ENCODE data around the gene KRT86.
"Not testable (repeated sequence)": the region's sequence is repeated elsewhere in the genome, so short reads cannot be mapped to it uniquely, and the experiment has no call there.

The KRT86 gene

DNA sequence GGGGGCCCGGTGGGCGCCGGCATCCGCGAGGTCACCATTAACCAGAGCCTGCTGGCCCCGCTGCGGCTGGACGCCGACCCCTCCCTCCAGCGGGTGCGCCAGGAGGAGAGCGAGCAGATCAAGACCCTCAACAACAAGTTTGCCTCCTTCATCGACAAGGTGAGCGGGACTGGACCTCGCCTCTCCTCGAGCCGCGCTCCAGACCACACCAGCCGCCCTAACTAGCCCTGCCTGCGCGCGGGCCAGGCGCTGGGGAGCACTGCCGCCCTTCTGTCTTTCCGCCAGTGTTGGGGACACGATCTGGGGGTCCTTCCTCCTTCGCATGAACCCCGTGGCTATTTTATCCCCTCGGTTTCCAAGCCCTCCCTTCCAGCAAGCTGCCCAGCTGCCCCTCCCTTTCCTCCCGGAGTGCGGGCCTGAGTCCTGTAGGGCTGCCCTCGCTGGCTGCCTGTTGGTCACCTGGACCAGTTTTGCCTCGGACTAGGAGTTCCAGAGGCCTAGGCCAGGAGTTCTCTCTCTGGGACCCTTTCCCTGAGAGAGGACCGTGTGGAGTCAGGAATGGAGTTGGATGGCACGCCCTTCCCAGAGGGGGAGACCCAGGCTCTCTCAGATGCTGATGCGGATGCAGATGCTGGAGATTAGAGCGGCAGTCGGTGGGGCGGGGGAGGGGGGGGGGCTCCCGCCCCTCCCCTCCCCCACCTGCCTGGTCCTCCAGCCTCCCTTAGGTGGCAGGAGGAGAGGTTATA is 40.8 kb upstream of the KRT86 start:
- H3K36me3 Mint-ChIP-seq (ENCODE audit: insufficient read depth), result peaks cover 3% of the 10 kb centered on the region
- H3K27ac Mint-ChIP-seq (ENCODE audit: low read depth), result no peak overlapping the region
- DNase-seq (ENCODE audit: low spot score in 2 of 2) (no peak), ATAC-seq (replicated peaks; ENCODE audit: extremely low read depth, poor library complexity, severe bottlenecking) (no peak)
- peaks cover 70% of the 10 kb centered on the region for H3K27me3 Mint-ChIP-seq
- no peaks in the 10 kb centered on the region for H3K9me3 Mint-ChIP-seq
- H3K4me1 Mint-ChIP-seq, result no peaks in the 10 kb centered on the region
- H3K4me3 Mint-ChIP-seq, result no peak overlapping the region

DNA sequence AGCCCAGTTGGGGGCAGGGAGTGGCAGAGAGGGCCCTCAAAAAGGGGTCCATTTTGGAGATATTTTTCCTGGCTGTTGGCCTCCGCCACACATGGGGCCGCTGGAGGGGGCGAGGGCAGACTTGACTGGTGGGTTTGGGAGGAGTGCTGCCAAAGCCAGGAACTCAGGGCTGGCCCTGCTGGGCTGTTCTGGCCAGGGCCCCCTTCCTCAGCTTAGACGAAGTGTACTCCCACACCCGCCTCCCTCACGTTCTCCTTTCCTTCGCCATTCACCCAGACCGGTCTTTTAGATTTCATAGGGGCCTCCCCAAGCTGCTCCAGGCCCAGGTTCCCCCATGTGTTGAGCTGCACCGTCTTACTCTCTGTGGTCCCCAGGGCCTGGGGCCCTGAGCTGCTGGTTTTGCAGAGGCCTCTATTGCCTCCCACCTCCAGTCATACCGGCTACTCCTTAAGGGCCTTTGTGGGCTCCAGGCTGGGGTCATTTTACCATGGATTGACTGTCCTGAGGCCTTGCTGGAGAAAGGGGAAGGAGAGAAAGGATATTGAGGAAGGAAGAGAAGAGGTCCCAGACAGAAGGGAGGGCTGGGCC is 40.1 kb upstream of the KRT86 start:
- Mint-ChIP-seq H3K4me3 (no peak overlapping the region), H3K36me3 (ENCODE audit: insufficient read depth) (peaks cover 3% of the 10 kb centered on the region), H3K9me3 (no peaks in the 10 kb centered on the region), H3K27me3 (peaks cover 68% of the 10 kb centered on the region), H3K27ac (ENCODE audit: low read depth) (no peak overlapping the region), H3K4me1 (no peaks in the 10 kb centered on the region)
- ATAC-seq (replicated peaks; ENCODE audit: extremely low read depth, poor library complexity, severe bottlenecking) (no peak), DNase-seq (ENCODE audit: low spot score in 2 of 2) (no peak)

DNA sequence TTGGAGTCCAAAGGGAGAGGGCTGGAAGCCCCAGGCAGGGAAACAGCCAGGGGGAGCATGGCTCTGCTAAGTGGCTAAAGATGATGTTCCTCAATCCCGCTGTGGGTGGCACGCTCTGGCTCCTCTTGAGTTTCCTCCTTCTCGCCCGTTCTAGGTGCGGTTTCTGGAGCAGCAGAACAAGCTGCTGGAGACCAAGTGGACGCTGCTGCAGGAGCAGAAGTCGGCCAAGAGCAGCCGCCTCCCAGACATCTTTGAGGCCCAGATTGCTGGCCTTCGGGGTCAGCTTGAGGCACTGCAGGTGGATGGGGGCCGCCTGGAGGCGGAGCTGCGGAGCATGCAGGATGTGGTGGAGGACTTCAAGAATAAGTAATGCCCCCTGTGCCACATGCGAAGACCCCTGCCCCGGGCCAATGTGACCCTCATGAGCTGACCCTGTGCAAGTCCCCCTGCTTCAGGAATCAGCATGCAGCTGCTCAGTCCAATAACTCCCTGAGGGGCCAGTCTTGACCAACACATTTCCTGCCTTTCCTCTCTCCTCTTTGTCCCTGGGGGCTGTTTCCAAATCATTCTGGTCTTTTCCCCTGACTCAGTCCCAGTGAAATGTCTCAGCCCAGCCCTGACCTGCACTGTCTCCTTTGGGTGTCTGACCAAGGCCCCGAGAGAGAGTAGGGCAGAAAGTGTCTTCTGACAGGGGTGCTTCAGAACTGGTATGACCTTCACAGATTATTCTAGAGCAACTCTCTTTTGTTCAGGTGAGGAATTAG is 39.3 kb upstream of the KRT86 start:
- no peaks in the 10 kb centered on the region for H3K9me3 Mint-ChIP-seq
- H3K27ac Mint-ChIP-seq (ENCODE audit: low read depth), result no peak overlapping the region

DNA sequence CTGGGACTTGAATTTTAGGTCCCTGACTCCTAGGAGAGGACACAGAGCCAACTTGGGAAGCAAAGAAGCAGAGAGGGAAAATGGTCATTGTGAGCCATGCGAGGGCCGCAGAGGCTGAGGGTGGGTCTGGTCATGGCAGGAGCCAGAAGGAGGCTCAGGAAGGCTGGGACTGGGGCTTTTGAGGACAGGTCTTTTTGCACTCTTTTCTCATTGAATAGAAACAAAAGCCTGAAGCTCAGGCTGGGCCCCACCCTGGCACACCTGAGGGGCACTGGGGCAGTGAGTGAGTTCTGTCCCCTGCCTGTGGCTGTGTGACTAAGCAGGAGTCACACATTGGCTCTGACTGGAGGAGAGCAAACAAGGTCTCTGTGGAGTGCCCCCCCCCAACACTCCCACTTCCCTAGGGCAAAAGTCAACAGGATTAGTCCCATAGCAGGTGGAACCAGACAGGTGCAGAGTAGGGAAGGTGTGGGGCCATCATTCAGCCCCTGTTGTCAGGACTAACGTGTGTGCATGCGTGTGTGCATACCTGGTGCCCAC is 38.6 kb upstream of the KRT86 start:
- no peak overlapping the region for H3K4me3 Mint-ChIP-seq
- ATAC-seq (replicated peaks; ENCODE audit: extremely low read depth, poor library complexity, severe bottlenecking), result no peak
- DNase-seq (ENCODE audit: low spot score in 2 of 2), result no peak
- peaks cover 57% of the 10 kb centered on the region for H3K27me3 Mint-ChIP-seq
- no peaks in the 10 kb centered on the region for H3K4me1 Mint-ChIP-seq
- peaks cover 1% of the 10 kb centered on the region for H3K36me3 Mint-ChIP-seq (ENCODE audit: insufficient read depth)
- no peak overlapping the region for H3K27ac Mint-ChIP-seq (ENCODE audit: low read depth)
- H3K9me3 Mint-ChIP-seq, result no peaks in the 10 kb centered on the region

More for the DNA sequence above, 39.3 kb upstream of the KRT86 start:
- peaks cover 64% of the 10 kb centered on the region for H3K27me3 Mint-ChIP-seq
- no peaks in the 10 kb centered on the region for H3K4me1 Mint-ChIP-seq
- ATAC-seq (replicated peaks; ENCODE audit: extremely low read depth, poor library complexity, severe bottlenecking) (no peak), DNase-seq (ENCODE audit: low spot score in 2 of 2) (no peak)
- no peak overlapping the region for H3K4me3 Mint-ChIP-seq
- H3K36me3 Mint-ChIP-seq (ENCODE audit: insufficient read depth), result peaks cover 3% of the 10 kb centered on the region

DNA sequence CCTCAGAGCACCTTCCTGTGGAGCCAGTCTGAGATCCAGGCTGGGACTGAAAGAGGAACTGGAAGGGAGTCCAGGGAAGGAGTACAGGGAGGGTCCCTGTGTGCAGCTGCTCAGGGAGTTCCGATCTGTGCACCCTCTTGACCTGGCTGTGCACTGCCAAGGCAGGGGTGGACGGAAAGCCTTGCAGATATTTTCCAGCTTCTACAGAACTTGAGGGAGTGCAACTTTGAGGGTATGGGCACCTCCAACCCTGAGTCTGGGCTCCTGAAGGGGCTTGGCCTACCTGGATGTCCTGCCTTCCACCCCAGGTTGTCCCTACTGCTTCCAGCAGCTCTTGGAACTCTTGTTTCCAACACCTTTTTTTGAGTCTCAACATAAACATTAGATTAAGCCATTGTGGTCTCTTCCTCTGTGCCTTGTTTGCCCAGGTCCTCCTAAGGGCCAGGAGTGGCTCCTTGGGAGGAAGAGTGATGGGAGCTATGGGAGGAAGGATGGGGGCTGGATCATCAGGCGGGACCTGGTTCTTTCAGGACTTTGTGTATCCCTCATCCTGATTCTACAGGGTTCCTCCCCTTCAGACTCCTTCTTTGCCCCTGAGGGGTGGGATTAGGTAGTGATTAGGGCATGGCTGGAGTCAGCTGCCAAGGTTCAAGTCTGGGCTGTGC is 37.9 kb upstream of the KRT86 start:
- no peaks in the 10 kb centered on the region for H3K9me3 Mint-ChIP-seq
- H3K4me1 Mint-ChIP-seq, result no peaks in the 10 kb centered on the region
- ATAC-seq (replicated peaks; ENCODE audit: extremely low read depth, poor library complexity, severe bottlenecking) (no peak), DNase-seq (ENCODE audit: low spot score in 2 of 2) (no peak)
- peaks cover 1% of the 10 kb centered on the region for H3K36me3 Mint-ChIP-seq (ENCODE audit: insufficient read depth)
- no peak overlapping the region for H3K27ac Mint-ChIP-seq (ENCODE audit: low read depth)
- peaks cover 51% of the 10 kb centered on the region for H3K27me3 Mint-ChIP-seq
- no peak overlapping the region for H3K4me3 Mint-ChIP-seq

DNA sequence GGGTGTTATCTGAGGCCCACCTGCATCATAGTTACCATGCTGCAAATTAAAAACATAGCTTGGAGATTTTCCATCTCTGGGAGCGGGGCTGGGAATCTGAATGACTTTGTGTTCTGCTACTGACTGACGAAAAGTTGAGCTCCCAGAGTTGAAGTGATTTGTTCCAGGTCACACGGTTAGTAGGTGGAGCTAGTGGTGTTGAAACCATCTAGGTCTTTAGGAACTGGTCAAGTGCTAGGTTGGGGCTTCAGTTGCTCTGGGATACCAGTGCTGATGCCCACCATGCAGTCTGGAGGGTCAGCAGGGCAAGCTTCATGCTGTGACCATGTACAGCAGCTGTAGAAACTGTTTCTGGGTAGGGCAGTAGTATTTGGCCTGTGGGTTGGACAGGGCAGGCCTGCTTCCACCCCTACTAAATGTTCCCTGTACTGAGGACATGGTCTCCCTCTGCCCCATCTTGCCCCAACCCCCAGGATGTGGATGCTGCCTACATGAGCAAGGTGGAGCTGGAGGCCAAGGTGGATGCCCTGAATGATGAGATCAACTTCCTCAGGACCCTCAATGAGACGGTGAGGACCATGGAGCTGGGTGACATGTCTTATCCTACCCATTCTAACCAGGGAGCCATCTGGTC is 36.1 kb upstream of the KRT86 start:
- Mint-ChIP-seq H3K27ac (ENCODE audit: low read depth) (no peak overlapping the region), H3K27me3 (peaks cover 36% of the 10 kb centered on the region), H3K9me3 (no peaks in the 10 kb centered on the region), H3K36me3 (ENCODE audit: insufficient read depth) (peaks cover 1% of the 10 kb centered on the region), H3K4me1 (peaks cover under 1% of the 10 kb centered on the region), H3K4me3 (no peak overlapping the region)
- no peak for ATAC-seq (replicated peaks; ENCODE audit: extremely low read depth, poor library complexity, severe bottlenecking)
- DNase-seq (ENCODE audit: low spot score in 2 of 2), result no peak

DNA sequence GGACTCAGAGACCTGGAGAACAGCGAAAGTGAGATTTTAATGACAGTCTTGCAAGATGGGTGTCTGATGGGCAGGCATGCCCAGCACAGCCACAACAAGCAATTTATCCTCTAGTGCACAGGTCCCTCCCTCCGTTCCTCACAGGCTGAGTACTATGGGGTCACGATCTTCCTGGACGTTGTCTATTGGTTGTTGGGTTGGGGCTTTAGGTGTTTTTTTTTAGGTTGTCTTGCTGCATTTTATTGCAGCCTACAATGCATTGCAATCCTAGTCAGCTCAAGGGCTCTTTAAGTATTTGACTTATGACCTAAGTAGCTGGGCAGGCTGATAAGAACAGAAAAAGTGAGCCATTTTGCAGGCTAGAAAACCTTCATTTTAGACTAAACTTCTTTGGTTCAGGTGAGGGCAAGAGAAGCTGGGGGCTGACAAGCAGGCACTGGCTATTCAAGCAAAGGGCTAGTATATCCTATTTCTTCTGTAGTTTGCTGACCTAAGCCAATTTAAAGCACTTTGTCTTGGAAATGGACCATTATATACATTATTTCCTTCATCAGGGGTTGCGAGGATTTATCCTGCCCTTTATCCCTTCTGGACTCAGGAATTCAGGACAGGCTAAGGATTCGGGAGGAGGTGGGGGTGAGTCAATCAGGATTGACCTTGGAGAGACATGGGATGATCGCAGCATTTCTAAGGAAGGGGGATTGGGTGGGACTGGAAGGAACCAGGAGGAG is 35.4 kb upstream of the KRT86 start:
- peaks cover 8% of the 10 kb centered on the region for H3K4me1 Mint-ChIP-seq

DNA sequence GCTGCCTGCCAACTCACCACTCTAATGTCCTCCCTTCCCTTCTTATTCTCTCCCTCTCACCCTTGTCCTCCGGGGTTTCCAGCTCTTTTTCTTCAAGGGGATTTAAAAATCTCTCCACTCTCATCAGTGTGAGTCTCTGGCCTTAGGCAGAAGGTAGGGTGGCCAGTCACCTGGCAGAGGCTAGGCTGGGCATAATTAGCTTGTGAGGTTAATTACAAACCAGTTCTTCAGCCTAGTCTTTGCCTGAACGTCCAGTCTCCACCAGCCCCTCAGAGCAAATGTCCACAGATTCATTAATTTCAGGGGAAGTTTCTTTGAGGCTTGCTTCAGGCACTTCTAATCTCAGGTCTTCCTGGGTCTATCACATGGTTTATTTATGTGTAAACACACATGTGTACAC is 34.7 kb upstream of the KRT86 start:
- ATAC-seq (replicated peaks; ENCODE audit: extremely low read depth, poor library complexity, severe bottlenecking) (no peak), DNase-seq (ENCODE audit: low spot score in 2 of 2) (no peak)
- no peak overlapping the region for H3K4me3 Mint-ChIP-seq
- H3K27ac Mint-ChIP-seq (ENCODE audit: low read depth), result no peak overlapping the region
- H3K27me3 Mint-ChIP-seq, result peaks cover 21% of the 10 kb centered on the region
- peaks cover 1% of the 10 kb centered on the region for H3K36me3 Mint-ChIP-seq (ENCODE audit: insufficient read depth)
- no peaks in the 10 kb centered on the region for H3K9me3 Mint-ChIP-seq
- H3K4me1 Mint-ChIP-seq, result peaks cover 13% of the 10 kb centered on the region

More for the DNA sequence above, 35.4 kb upstream of the KRT86 start:
- peaks cover 1% of the 10 kb centered on the region for H3K36me3 Mint-ChIP-seq (ENCODE audit: insufficient read depth)
- DNase-seq (ENCODE audit: low spot score in 2 of 2) (no peak), ATAC-seq (replicated peaks; ENCODE audit: extremely low read depth, poor library complexity, severe bottlenecking) (no peak)
- no peak overlapping the region for H3K4me3 Mint-ChIP-seq
- no peak overlapping the region for H3K27ac Mint-ChIP-seq (ENCODE audit: low read depth)
- no peaks in the 10 kb centered on the region for H3K9me3 Mint-ChIP-seq
- peaks cover 28% of the 10 kb centered on the region for H3K27me3 Mint-ChIP-seq

DNA sequence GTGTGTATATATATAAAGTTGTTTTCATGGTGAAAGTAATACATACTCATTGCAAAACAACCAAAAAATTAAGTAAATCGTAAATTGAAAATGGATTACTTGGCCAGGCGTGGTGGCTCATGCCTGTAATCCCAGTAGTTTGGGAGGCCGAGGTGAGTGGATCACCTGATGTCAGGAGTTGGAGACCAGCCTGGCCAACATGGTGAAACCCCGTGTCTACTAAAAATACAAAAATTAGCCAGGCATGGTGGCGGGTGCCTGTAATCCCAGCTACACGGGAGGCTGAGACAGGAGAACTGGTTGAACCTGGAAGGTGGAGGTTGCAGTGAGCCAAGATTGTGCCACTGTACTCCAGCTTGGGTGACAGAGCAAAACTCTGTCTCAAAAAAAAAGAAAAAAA is 34.2 kb upstream of the KRT86 start:
- not testable (repeated sequence) for H3K36me3 Mint-ChIP-seq (ENCODE audit: insufficient read depth); ATAC-seq (replicated peaks; ENCODE audit: extremely low read depth, poor library complexity, severe bottlenecking); H3K27ac Mint-ChIP-seq (ENCODE audit: low read depth); H3K4me3 Mint-ChIP-seq; H3K9me3 Mint-ChIP-seq; DNase-seq (ENCODE audit: low spot score in 2 of 2)
- Mint-ChIP-seq H3K27me3 (peaks cover 17% of the 10 kb centered on the region), H3K4me1 (peaks cover 13% of the 10 kb centered on the region)

DNA sequence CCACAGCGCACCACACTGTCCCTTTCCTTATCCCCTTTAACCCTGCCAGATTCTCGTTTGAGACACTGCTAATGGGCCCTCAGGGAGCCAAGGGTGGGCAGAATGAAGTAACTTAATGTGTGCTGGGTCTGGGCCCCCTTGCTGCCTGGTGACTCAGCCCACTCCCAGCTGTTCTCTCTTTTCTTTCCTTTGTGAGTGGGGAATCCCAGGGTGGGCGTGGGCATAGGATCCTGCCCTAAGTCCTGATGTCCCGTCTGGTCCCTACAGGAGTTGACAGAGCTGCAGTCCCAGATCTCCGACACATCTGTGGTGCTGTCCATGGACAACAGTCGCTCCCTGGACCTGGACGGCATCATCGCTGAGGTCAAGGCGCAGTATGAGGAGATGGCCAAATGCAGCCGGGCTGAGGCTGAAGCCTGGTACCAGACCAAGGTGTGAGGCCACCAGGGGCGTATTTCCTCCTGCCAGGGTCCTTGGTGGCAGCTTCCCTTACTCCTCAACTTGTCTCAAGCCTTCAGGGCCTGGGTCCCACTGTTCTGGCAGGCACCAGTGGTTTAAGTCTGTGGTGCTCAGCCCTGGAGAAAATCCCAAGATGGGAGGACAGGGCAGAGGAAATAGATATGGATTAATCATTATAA is 33.1 kb upstream of the KRT86 start:
- ATAC-seq (replicated peaks; ENCODE audit: extremely low read depth, poor library complexity, severe bottlenecking) (no peak), DNase-seq (ENCODE audit: low spot score in 2 of 2) (no peak)
- H3K27me3 Mint-ChIP-seq, result peaks cover 15% of the 10 kb centered on the region
- peaks cover 1% of the 10 kb centered on the region for H3K36me3 Mint-ChIP-seq (ENCODE audit: insufficient read depth)
- no peaks in the 10 kb centered on the region for H3K9me3 Mint-ChIP-seq
- no peak overlapping the region for H3K27ac Mint-ChIP-seq (ENCODE audit: low read depth)
- no peak overlapping the region for H3K4me3 Mint-ChIP-seq
- H3K4me1 Mint-ChIP-seq, result peaks cover 13% of the 10 kb centered on the region

DNA sequence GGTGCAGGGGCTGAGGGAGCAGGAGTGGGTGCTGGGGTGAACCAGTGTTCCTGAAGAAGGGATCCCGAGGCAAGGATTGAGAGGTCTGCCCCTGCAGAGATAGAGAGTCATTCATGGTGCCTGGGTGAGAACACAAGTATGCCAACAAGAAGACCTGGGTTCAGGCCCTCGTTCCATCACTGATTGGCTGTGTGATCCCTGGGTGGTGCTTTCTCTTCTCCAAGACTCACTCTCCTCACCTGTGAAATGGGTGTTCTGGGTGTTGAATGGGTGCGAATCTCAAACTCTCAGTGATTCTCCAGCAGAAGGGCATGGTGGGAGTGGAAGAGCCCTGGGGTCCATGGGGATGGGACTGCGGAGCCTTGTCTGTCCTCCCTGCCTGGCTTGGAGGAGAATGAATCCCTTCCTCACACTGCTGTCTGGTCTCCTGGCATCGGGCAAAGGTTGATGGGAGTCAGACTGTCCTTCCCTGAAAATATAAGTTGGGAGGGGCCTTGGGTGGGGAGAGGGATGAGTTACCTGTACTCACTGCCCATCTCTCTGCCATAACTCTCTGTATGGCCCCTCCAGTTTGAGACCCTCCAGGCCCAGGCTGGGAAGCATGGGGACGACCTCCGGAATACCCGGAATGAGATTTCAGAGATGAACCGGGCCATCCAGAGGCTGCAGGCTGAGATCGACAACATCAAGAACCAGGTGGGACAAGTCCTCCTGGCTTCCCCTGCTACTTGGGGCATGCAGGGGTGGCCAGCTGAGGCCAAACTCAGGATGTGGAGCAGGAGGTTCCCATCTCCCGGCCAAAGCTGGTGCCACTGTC is 31.8 kb upstream of the KRT86 start:
- Mint-ChIP-seq H3K27ac (ENCODE audit: low read depth) (no peak overlapping the region), H3K4me3 (no peak overlapping the region), H3K4me1 (peaks cover 13% of the 10 kb centered on the region), H3K9me3 (no peaks in the 10 kb centered on the region), H3K27me3 (peaks cover 23% of the 10 kb centered on the region), H3K36me3 (ENCODE audit: insufficient read depth) (no peaks in the 10 kb centered on the region)
- ATAC-seq (replicated peaks; ENCODE audit: extremely low read depth, poor library complexity, severe bottlenecking) (no peak), DNase-seq (ENCODE audit: low spot score in 2 of 2) (no peak)
